ENCODE data around the gene RASSF6. TPM values are rescaled to one million over a fixed set of nuclear protein-coding genes. Genes with fewer than 3 reads are reported as not detected.
A peak's percentile ranks its signal among the peaks of the same experiment; 100 is the strongest.
"Not testable (repeated sequence)": the region's sequence is repeated elsewhere in the genome, so short reads cannot be mapped to it uniquely, and the experiment has no call there.

Gene RASSF6
- total RNA-seq, 1 donor, result not detected

DNA sequence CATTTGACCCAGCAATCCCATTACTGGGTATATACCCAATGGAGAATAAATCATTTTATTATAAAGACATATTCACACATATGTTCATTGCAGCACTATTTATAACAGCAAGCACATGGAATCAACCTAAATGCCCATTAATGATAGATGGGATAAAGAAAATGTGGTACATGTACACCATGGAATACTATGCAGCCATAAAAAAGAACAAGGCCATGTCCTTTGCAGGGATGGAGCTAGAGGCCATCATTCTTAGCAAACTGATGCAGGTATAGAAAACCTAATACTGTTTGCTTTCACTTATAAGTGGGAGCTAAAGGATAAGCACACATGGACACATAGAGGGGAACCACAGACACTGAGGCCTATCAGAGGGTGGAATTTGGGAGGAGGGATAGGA is 22.6 kb downstream of the RASSF6 start:
- Histone ChIP-seq H3K4me1 (ENCODE audit: insufficient read depth, low read length) (peaks cover 7% of the 10 kb centered on the region), H3K4me3 (ENCODE audit: insufficient read depth, low read length) (no peak overlapping the region), H3K4me2 (ENCODE audit: insufficient read depth, low read length) (no peak overlapping the region), H4K20me1 (ENCODE audit: insufficient read depth, low read length) (no peaks in the 10 kb centered on the region), H3K79me2 (ENCODE audit: insufficient read depth, low read length) (no peaks in the 10 kb centered on the region), H3K9me3 (ENCODE audit: low read depth, low read length) (no peaks in the 10 kb centered on the region), H3K36me3 (ENCODE audit: insufficient read depth, low read length) (no peaks in the 10 kb centered on the region), H2AFZ (ENCODE audit: low read length) (no peak overlapping the region), H3K27me3 (ENCODE audit: insufficient read depth, low read length) (no peaks in the 10 kb centered on the region), H3K27ac (ENCODE audit: low read depth, low read length) (no peak overlapping the region)
- TF ChIP-seq, protein P1, sequence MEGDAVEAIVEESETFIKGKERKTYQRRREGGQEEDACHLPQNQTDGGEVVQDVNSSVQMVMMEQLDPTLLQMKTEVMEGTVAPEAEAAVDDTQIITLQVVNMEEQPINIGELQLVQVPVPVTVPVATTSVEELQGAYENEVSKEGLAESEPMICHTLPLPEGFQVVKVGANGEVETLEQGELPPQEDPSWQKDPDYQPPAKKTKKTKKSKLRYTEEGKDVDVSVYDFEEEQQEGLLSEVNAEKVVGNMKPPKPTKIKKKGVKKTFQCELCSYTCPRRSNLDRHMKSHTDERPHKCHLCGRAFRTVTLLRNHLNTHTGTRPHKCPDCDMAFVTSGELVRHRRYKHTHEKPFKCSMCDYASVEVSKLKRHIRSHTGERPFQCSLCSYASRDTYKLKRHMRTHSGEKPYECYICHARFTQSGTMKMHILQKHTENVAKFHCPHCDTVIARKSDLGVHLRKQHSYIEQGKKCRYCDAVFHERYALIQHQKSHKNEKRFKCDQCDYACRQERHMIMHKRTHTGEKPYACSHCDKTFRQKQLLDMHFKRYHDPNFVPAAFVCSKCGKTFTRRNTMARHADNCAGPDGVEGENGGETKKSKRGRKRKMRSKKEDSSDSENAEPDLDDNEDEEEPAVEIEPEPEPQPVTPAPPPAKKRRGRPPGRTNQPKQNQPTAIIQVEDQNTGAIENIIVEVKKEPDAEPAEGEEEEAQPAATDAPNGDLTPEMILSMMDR (IDR thresholded peaks at IDR 0.05; ENCODE audit: extremely low read depth, low read depth, low read length), result no peak
- DNase-seq (ENCODE audit: insufficient read length, low spot score, missing footprints), result no peak

DNA sequence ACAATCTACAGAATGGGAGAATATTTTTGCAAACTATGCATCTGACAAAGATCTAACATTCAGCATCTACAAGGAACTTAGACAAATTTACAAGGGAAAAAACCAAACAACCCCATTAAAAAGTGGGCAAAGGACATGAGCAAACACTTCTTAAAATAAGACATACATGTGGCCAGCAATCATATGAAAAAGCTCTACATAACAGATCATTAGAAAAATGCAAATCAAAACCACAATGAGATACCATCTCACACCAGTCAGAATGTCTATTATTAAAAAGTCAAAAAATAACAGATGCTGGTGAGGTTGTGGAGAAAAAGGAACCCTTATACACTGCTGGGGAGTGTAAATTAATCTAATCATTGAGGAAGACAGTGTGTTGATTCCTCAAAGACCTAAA is 23.1 kb downstream of the RASSF6 start:
- not testable (repeated sequence) for DNase-seq (ENCODE audit: insufficient read length, low spot score, missing footprints); H3K36me3 ChIP-seq (ENCODE audit: insufficient read depth, low read length); H3K4me3 ChIP-seq (ENCODE audit: insufficient read depth, low read length); H4K20me1 ChIP-seq (ENCODE audit: insufficient read depth, low read length); H3K27ac ChIP-seq (ENCODE audit: low read depth, low read length); H3K4me2 ChIP-seq (ENCODE audit: insufficient read depth, low read length); H3K4me1 ChIP-seq (ENCODE audit: insufficient read depth, low read length); H3K27me3 ChIP-seq (ENCODE audit: insufficient read depth, low read length); H2AFZ ChIP-seq (ENCODE audit: low read length); H3K79me2 ChIP-seq (ENCODE audit: insufficient read depth, low read length); H3K9me3 ChIP-seq (ENCODE audit: low read depth, low read length)

DNA sequence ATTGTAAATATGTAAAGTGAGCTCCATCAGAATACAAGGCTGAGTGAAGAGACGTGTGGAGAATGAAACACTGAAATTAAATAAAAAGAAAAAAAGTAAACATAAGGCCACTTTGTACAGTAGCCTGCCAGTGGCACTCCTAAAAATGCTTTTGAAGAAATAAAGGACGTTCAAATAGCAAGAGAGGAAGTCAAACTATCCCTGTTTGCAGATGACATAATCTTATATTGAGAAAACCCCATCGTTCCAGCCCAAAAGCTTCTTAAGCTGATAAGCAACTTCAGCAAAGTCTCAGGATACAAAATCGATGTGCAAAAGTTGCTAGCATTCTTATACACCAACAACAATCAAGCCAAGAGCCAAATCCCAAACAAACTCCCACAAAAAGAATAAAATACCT is 24.2 kb downstream of the RASSF6 start:
- no peak overlapping the region for H3K4me2 ChIP-seq (ENCODE audit: insufficient read depth, low read length)
- no peaks in the 10 kb centered on the region for H3K27me3 ChIP-seq (ENCODE audit: insufficient read depth, low read length)
- peaks cover 7% of the 10 kb centered on the region for H3K4me1 ChIP-seq (ENCODE audit: insufficient read depth, low read length)
- H2AFZ ChIP-seq (ENCODE audit: low read length), result no peak overlapping the region
- no peak for DNase-seq (ENCODE audit: insufficient read length, low spot score, missing footprints)
- H3K4me3 ChIP-seq (ENCODE audit: insufficient read depth, low read length), result no peak overlapping the region
- TF ChIP-seq, protein P1 (IDR thresholded peaks at IDR 0.05; ENCODE audit: extremely low read depth, low read depth, low read length), result no peak
- H3K27ac ChIP-seq (ENCODE audit: low read depth, low read length), result no peak overlapping the region
- H3K36me3 ChIP-seq (ENCODE audit: insufficient read depth, low read length), result no peaks in the 10 kb centered on the region
- no peaks in the 10 kb centered on the region for H3K79me2 ChIP-seq (ENCODE audit: insufficient read depth, low read length)
- H3K9me3 ChIP-seq (ENCODE audit: low read depth, low read length), result no peaks in the 10 kb centered on the region
- H4K20me1 ChIP-seq (ENCODE audit: insufficient read depth, low read length), result no peaks in the 10 kb centered on the region

DNA sequence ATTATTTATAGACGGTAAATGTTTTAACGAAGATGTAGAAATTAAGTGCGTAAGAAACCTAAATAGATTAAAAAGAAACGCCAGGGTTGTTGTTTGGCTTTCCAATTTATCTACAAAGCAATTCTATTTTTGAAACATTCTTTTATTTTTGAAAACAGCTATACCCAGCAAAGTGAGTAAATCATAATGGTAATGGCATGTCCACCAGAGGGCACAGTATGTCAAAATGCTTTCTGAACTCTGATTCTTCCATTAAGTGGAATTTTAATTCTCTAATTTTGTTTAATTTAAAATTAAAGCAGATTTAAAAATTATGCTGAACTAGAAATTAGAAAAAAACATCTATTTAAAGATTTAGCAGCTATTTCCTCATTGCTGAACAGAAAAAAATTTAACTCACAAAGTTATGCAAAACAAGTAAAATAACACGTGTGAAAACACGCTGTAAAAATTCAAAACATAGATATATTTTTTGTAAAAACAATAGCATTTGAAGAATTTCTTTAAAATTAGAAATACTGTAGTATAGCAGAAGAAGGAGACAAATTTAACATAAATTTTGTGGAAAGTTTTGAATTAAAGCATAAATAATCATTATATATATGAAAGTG is 26.5 kb downstream of the RASSF6 start:
- H3K36me3 ChIP-seq (ENCODE audit: insufficient read depth, low read length), result no peaks in the 10 kb centered on the region
- no peak overlapping the region for H2AFZ ChIP-seq (ENCODE audit: low read length)
- H3K79me2 ChIP-seq (ENCODE audit: insufficient read depth, low read length), result no peaks in the 10 kb centered on the region
- TF ChIP-seq, protein P1 (IDR thresholded peaks at IDR 0.05; ENCODE audit: extremely low read depth, low read depth, low read length), result peak; percentile 68
- no peaks in the 10 kb centered on the region for H3K9me3 ChIP-seq (ENCODE audit: low read depth, low read length)
- no peak overlapping the region for H3K4me2 ChIP-seq (ENCODE audit: insufficient read depth, low read length)
- H4K20me1 ChIP-seq (ENCODE audit: insufficient read depth, low read length), result no peaks in the 10 kb centered on the region
- no peak overlapping the region for H3K4me3 ChIP-seq (ENCODE audit: insufficient read depth, low read length)
- no peak overlapping the region for H3K27ac ChIP-seq (ENCODE audit: low read depth, low read length)
- H3K27me3 ChIP-seq (ENCODE audit: insufficient read depth, low read length), result no peaks in the 10 kb centered on the region
- peaks cover 15% of the 10 kb centered on the region for H3K4me1 ChIP-seq (ENCODE audit: insufficient read depth, low read length)
- DNase-seq (ENCODE audit: insufficient read length, low spot score, missing footprints), result no peak

Data from osteoblast (primary cell).